Effector CD8-positive, alpha-beta T cell (primary cell): Measurements from ENCODE around the gene PDE8A.
A peak's percentile ranks its signal among the peaks of the same experiment; 100 is the strongest.

Experiments
- DNase-seq: peaks from one replicate; lab custom pipeline; 2025; lab: John Stamatoyannopoulos, UW

The PDE8A gene

GRCh38 chr15:85124173-85124572 lies 142.5 kb downstream of the PDE8A start:
- no peak for DNase-seq

DNA sequence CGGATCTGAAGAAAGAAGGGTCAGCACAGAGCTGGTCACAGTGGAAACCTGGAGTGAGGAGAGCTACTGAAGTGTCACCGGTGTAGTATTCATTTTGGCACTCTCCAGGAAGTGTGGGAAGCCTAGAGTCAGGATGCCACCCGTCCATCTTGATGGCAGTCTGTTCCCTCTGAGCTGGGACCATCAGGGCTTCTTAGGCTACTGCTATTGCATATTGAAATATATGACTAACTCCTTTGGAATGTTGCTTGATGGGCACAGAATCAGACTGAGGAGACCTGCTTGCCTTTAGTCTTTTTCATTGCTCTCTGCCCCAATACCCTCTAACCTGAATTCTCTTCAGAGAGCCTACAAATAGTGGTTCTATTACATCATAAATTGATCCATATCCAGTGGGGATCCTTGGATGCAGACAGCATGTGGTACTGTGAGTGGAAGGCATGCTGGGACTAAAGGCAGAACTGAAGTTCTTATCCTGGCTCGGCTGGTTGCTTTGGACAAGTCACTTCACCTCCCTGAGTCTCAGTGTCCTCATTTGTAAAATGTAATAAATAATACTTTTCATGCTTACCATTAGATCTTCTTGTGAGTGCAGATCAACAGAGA lies 143.5 kb downstream of the PDE8A start:
- DNase-seq, result no peak

DNA sequence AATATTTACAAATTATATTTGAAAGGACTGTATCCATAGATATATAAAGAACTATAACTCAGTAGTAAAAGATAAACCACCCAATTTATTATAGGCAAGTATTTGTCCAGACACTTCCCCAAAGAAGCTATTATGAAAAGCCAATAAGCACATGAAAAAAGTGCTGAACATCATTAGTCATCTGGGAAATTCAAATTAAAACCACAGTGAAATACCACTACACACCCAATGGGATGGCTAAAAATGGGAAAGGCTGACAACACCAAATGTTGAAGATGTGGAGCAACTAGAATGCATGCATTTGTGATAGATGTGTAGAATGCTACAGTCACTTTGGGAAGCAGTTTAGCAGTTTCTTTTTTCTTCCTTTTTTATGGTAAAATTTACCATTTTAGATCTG lies 147.0 kb downstream of the PDE8A start:
- DNase-seq, result no peak

- DNase-seq, result no peak
These were observed 148.2 kb downstream of the PDE8A start for GRCh38 chr15:85129881-85130280.

GRCh38 chr15:85131915-85132314 lies 150.3 kb downstream of the PDE8A start:
- DNase-seq, result no peak

DNA sequence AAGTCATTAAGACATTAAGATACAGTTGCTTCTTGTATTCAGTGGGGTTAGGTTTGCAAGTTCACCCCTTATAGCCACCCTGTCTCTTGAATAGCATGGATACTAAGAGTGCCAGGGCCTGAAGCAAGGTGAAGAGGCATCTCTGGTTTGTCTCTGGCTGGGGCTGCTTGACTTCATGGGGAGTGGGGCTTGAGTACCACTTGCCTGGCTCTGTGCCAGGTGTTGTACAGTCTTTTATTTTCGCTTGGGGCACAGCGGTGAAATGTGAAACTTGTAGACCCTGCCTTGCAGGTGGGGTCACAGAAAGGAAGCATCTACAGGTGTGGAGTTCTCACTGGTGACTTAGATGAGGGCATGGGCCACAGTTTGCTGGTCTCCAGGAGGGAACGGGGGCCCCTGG lies 152.1 kb downstream of the PDE8A start:
- no peak for DNase-seq

DNA sequence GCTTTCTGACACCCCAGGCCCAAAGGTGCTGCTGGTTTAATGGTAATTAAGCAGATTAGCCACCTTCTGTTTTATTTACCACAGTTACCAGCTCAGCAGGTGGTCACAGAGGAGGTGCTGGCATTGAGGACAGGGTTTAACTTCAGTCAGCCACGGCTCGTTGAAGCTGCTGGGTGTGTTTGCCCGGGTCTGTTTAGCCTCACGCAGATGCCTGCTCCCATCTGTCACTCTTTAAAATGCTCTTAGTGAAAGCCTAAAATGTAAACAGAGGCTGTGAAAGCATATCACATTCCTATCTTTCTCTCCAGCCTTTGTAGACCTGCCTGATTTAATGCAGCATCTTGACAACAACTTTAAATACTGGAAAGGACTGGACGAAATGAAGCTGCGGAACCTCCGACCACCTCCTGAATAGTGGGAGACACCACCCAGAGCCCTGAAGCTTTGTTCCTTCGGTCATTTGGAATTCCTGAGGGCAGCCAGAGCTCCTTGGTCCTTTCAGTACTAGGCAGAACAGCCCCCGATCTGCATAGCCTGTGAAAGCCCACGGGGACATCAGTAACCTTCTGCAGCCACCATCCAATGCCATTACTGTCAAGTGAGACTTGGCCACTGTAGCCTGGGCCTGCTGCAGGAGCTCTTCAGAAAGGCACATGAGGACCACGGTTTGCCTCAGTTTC lies 156.0 kb downstream of the PDE8A start:
- DNase-seq, result no peak

DNA sequence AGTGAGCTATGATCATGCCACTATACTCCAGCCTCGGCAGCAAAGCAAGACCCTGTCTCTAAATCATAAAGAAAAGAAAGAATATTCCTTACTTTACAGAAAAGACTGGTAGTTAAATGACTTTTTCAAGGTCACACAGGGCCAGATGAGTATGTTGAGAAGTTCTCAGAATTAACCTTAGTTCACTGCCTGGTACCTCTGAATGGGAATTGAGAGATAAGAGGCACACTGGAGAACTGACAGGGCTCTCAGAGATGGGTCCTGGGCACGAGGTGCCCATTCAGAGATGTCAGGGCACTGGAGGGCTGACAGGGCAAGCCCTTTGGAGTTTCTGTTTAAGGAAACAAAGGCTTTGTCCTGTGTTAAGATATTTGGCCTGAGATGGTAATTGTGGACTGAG lies 157.7 kb downstream of the PDE8A start:
- DNase-seq, result no peak

GRCh38 chr15:85141726-85142125 lies 160.1 kb downstream of the PDE8A start:
- DNase-seq, result no peak

GRCh38 chr15:85142312-85142711 lies 160.7 kb downstream of the PDE8A start:
- DNase-seq, result no peak

DNA sequence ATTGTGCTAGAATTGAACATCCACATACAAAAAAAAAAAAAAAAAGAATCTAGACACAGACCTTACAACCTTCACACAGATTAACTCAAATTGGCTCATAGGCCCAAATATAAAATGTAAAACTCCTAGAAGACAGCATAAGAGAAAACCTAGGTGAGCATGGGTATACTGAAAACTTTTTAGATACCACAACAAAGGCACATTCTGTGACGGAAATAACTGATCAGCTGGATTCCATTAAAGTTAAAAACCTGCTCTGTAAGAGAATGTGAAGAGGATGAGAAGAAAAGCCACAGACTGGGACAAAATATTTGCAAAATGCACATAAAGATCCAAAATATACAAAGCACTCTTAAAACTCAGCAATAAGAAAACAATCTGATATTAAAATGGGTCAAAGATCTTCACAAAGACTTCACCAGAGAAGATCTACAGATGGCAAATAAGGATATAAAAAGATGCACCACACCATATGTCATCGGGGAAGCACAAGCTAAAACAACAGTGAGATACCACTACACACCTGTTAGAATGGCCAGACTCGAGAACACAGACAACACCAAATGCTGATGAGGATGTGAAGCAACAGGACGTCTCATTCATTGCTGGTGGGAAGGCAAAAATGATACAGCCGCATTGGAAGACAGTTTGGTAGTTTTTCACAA lies 167.9 kb downstream of the PDE8A start:
- DNase-seq, result no peak

GRCh38 chr15:85150130-85150480 lies 168.4 kb downstream of the PDE8A start:
- DNase-seq, result no peak

- no peak for DNase-seq
These were observed 169.5 kb downstream of the PDE8A start for GRCh38 chr15:85151145-85151544.

GRCh38 chr15:85151861-85152260 lies 170.2 kb downstream of the PDE8A start:
- no peak for DNase-seq

DNA sequence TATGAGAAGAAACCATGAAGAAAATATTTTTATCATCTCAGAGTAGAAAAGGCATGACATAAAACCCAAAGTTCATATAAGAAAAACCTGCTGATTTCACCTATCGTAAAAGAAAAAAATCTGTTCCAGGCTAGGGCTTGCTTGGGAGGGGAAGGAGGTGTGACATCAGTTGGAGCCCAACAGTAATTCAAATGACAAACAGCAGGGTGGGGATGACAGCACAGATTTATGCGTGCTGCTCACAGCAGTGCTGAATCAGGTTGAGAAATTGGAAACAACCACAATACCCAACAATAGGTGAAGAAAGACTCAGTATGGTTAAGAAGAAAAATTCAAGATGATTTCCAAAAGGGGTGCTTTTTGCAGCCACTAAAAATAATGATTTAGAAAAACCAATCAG lies 172.4 kb downstream of the PDE8A start:
- DNase-seq, result no peak

- DNase-seq, result no peak
These were observed 173.7 kb downstream of the PDE8A start for GRCh38 chr15:85155360-85155759.

GRCh38 chr15:85155857-85156256 lies 174.2 kb downstream of the PDE8A start:
- DNase-seq, result no peak

- no peak for DNase-seq
These were observed 175.7 kb downstream of the PDE8A start for GRCh38 chr15:85157344-85157743.

DNA sequence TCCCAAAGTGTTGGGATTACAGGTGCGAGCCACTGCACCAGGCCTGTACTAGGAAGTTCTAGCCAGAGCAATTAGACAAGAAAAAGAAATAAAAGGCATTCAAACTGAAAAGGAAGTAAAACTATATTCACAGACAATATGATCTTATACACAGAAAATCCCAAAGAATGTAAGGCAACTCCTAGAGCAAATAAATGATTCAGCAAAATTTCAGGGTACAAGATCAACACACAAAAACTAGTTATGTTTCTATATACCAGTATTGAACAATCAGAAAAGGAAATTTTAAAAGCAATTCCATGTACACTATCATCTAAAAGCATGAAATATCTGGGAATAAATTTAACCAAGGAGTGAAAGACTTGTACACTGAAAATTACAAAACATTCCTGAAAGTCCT lies 180.6 kb downstream of the PDE8A start:
- no peak for DNase-seq

- no peak for DNase-seq
These were observed 183.3 kb downstream of the PDE8A start for GRCh38 chr15:85164841-85165466.

- no peak for DNase-seq
These were observed 185.9 kb downstream of the PDE8A start for GRCh38 chr15:85167568-85167967.

GRCh38 chr15:85168642-85169173 lies 187.1 kb downstream of the PDE8A start:
- DNase-seq, result peak; percentile 32

GRCh38 chr15:85171736-85172135 lies 190.1 kb downstream of the PDE8A start:
- no peak for DNase-seq
